HepG2 (cell line): Measurements from ENCODE around the gene PTPN18. TPM values are rescaled to one million over a fixed set of nuclear protein-coding genes. Genes with fewer than 3 reads are reported as not detected.

Experiments
- DNMT3B ChIP-seq: conservative IDR thresholded peaks from 2 replicates; pipeline ENCODE4 v1.6.1; 2016; ENCODE audit warnings: missing biosample characterization, control low read depth
- ELF4 ChIP-seq: sonication (generic); formaldehyde crosslinking; IDR thresholded peaks from 2 replicates; pipeline ENCODE4 v1.5.0; 2020; ENCODE audit warnings: missing genetic modification reagents, mild to moderate bottlenecking, moderate library complexity, borderline replicate concordance
- GABPB1 ChIP-seq: IDR thresholded peaks from 2 replicates; pipeline ENCODE4 v1.6.1; 2016; ENCODE audit warnings: mild to moderate bottlenecking, missing genetic modification reagents, moderate library complexity, missing compliant biosample characterization
- HNF4A ChIP-seq: sonication (generic); formaldehyde crosslinking; IDR thresholded peaks from 2 replicates; pipeline ENCODE4 v1.4.0; 2020; ENCODE audit warnings: missing genetic modification reagents
- KAT2B ChIP-seq: fragments of 150-350 bp; IDR thresholded peaks from 2 replicates; pipeline ENCODE4 v1.6.1; 2014; ENCODE audit warnings: low read depth, low read length, borderline replicate concordance
- KMT2A ChIP-seq: sonication (generic); formaldehyde crosslinking; IDR thresholded peaks from 2 replicates; pipeline ENCODE4 v1.4.0; 2020; ENCODE audit warnings: missing genetic modification reagents
- MTA3 ChIP-seq: sonication (generic); formaldehyde crosslinking; IDR thresholded peaks from 2 replicates; pipeline ENCODE4 v1.4.0; 2020; ENCODE audit warnings: missing genetic modification reagents
- RBM39 ChIP-seq: fragments of 200-400 bp; formaldehyde crosslinking; IDR thresholded peaks from one replicate; pipeline ENCODE4 v1.6.1; 2018; ENCODE audit warnings: antibody characterized with exemption, mild to moderate bottlenecking, low read depth, low read length; ENCODE audit not compliant: poor library complexity, severe bottlenecking
- RNF2 ChIP-seq: fragments of 450-650 bp; conservative IDR thresholded peaks from 2 replicates; pipeline ENCODE4 v1.6.1; 2016; ENCODE audit warnings: low read depth
- SETDB1 ChIP-seq: sonication (generic); formaldehyde crosslinking; IDR thresholded peaks from 2 replicates; pipeline ENCODE4 v1.5.1; 2020; ENCODE audit warnings: missing genetic modification reagents, mild to moderate bottlenecking, borderline replicate concordance
- SNAPC5 ChIP-seq: sonication (generic); formaldehyde crosslinking; IDR thresholded peaks from 2 replicates; pipeline ENCODE4 v1.8.1; 2023; ENCODE audit warnings: mild to moderate bottlenecking, missing genetic modification reagents, borderline replicate concordance
- SP2 ChIP-seq: sonication (generic); formaldehyde crosslinking; IDR thresholded peaks from 2 replicates; pipeline ENCODE4 v1.5.1; 2020; ENCODE audit warnings: mild to moderate bottlenecking, missing genetic modification reagents
- SP5 ChIP-seq: IDR thresholded peaks from 2 replicates; pipeline ENCODE4 v1.6.1; 2016; ENCODE audit warnings: low read depth, borderline replicate concordance
- SRF ChIP-seq: IDR thresholded peaks from 2 replicates; pipeline ENCODE4 v1.6.1; 2011; ENCODE audit warnings: mild to moderate bottlenecking, low read depth, low read length, moderate library complexity
- ZNF17 ChIP-seq: sonication (generic); formaldehyde crosslinking; IDR thresholded peaks from 2 replicates; pipeline ENCODE4 v1.5.0; 2020; ENCODE audit warnings: mild to moderate bottlenecking, missing genetic modification reagents
- ZNF230 ChIP-seq: sonication (generic); formaldehyde crosslinking; IDR thresholded peaks from 2 replicates; pipeline ENCODE4 v1.4.0; 2020; ENCODE audit warnings: mild to moderate bottlenecking, missing genetic modification reagents
- ZNF274 ChIP-seq: sonication (generic); formaldehyde crosslinking; IDR thresholded peaks from 2 replicates; pipeline ENCODE4 v1.5.1; 2020; ENCODE audit warnings: mild to moderate bottlenecking, missing genetic modification reagents
- ZNF609 ChIP-seq: sonication (generic); formaldehyde crosslinking; IDR thresholded peaks from 2 replicates; pipeline ENCODE4 v1.4.0; 2020; ENCODE audit warnings: mild to moderate bottlenecking, missing genetic modification reagents, borderline replicate concordance
- ZNF660 ChIP-seq: sonication (generic); formaldehyde crosslinking; IDR thresholded peaks from 2 replicates; pipeline ENCODE4 v1.5.1; 2020; ENCODE audit warnings: mild to moderate bottlenecking, low read depth, missing genetic modification reagents, borderline replicate concordance
- polyA plus RNA-seq, 8 experiments: library from polyadenylated mRNA; depleted of rRNA in 3 of 8; stranded (reverse) in 7 of 8; unstranded in 1 of 8; fragments of >200 nt; fragmentation: Illumina TruSeq in 4 of 8; extraction: Trizol in 4 of 8; gene quantifications; 2 replicates each; pipeline versions ENCODE4 v1.2.1 to v1.2.3, GENCODE V29; 2011 to 2016; ENCODE audit warnings: low read depth in 4 of 8, missing spikeins in 1 of 8, mixed read lengths in 1 of 8; ENCODE audit not compliant: insufficient read depth in 1 of 8
- total RNA-seq, 5 experiments: library from RNA; depleted of rRNA; stranded (reverse); fragments of >200 nt; fragmentation: Illumina TruSeq; extraction: Trizol; gene quantifications; 2 replicates each; pipeline ENCODE4 v1.2.3, GENCODE V29; 2016; ENCODE audit warnings: low read depth in 1 of 5
- TF ChIP-seq, protein P1 (sequence below): sonication (generic); formaldehyde crosslinking; IDR thresholded peaks from 2 replicates; pipeline ENCODE4 v1.5.0; 2020; ENCODE audit warnings: mild to moderate bottlenecking, missing genetic modification reagents
- TF ChIP-seq, protein P2 (sequence below): sonication (generic); formaldehyde crosslinking; IDR thresholded peaks from 2 replicates; pipeline ENCODE4 v1.5.1; 2020; ENCODE audit warnings: mild to moderate bottlenecking, moderate library complexity, missing genetic modification reagents

Gene PTPN18
- total and polyA plus RNA-seq, 2 of the 13 experiments (the other 11 are each of a cell fraction or from before 2014, with no cell fraction given), result 14.8 to 39.6 TPM

DNA sequence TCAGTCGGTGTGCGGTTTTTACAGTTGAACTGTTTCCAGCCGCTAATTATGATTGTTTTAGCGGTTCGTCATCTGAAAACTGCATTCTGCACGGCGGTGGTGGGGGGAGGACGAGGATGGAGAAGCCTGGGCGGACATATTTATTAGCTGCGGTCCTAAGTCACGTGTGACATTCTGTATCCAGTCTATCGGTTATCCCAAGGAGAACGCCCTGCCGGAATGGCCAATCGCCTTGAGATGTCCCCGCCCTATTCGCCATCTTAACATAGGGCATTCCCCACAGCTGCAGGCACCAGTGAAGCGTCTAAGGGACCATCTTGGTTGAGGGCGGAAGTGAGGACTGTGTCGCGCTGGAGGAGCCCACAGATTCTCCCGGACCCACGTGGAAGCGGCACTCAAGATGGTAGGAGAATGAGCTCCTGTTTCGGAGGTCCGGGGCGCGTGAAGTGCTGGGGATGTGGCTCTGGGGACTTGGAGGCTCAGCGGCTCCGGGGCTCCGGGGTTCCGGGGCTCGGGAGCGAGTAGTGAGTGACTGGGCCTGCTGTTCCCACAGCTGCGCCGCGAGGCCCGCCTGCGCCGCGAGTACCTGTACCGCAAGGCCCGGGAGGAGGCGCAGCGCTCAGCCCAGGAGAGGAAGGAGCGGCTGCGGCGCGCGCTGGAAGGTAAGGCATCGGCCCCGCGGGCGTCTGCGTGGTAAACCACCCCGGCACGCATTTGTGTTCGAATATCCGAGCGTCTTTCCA lies 13.2 kb upstream of the PTPN18 start, which contains the start of gene IMP4 (continued):
- TF ChIP-seq ZNF230 (CRISPR knock-in tag), result 0 out of 2 replicates have a peak, but pooled peaks have one; percentile 3
- TF ChIP-seq MTA3, result no peak
- TF ChIP-seq RNF2, result peak; percentile 84
- TF ChIP-seq RBM39, result peak; percentile 44
- TF ChIP-seq SRF, result peak; percentile 30; the same call in 1 of the 2 replicates
- peak; percentile 86 for TF ChIP-seq KMT2A (CRISPR knock-in tag)
- TF ChIP-seq SP2, result peak; percentile 77
- TF ChIP-seq SNAPC5 (CRISPR knock-in tag), result peak; percentile 86; the same call in 1 of the 2 replicates
- no peak for TF ChIP-seq ZNF17 (CRISPR knock-in tag)
- no peak; the same call in 1 of the 2 replicates for TF ChIP-seq SP5 (CRISPR knock-in tag)
- TF ChIP-seq ZNF274 (CRISPR knock-in tag), result peak; percentile 89
- peak; percentile 98 for TF ChIP-seq ELF4
- TF ChIP-seq SETDB1 (CRISPR knock-in tag), result no peak
- TF ChIP-seq HNF4A (CRISPR knock-in tag), result no peak
- TF ChIP-seq, protein P1, sequence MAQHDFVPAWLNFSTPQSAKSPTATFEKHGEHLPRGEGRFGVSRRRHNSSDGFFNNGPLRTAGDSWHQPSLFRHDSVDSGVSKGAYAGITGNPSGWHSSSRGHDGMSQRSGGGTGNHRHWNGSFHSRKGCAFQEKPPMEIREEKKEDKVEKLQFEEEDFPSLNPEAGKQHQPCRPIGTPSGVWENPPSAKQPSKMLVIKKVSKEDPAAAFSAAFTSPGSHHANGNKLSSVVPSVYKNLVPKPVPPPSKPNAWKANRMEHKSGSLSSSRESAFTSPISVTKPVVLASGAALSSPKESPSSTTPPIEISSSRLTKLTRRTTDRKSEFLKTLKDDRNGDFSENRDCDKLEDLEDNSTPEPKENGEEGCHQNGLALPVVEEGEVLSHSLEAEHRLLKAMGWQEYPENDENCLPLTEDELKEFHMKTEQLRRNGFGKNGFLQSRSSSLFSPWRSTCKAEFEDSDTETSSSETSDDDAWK (CRISPR knock-in tag), result no peak
- no peak; the same call in 1 of the 2 replicates for TF ChIP-seq DNMT3B
- TF ChIP-seq KAT2B, result no peak
- TF ChIP-seq, protein P2, sequence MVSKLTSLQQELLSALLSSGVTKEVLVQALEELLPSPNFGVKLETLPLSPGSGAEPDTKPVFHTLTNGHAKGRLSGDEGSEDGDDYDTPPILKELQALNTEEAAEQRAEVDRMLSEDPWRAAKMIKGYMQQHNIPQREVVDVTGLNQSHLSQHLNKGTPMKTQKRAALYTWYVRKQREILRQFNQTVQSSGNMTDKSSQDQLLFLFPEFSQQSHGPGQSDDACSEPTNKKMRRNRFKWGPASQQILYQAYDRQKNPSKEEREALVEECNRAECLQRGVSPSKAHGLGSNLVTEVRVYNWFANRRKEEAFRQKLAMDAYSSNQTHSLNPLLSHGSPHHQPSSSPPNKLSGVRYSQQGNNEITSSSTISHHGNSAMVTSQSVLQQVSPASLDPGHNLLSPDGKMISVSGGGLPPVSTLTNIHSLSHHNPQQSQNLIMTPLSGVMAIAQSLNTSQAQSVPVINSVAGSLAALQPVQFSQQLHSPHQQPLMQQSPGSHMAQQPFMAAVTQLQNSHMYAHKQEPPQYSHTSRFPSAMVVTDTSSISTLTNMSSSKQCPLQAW (CRISPR knock-in tag), result peak; percentile 34; the same call in 1 of the 2 replicates
- peak; percentile 96 for TF ChIP-seq GABPB1 (CRISPR knock-in tag)
- TF ChIP-seq ZNF660 (CRISPR knock-in tag), result no peak
- peak; percentile 15; the same call in 1 of the 2 replicates for TF ChIP-seq ZNF609 (CRISPR knock-in tag)
